Heart right ventricle (tissue), 16 donors: ENCODE results near the gene PRR30. TPM values are rescaled to one million over a fixed set of nuclear protein-coding genes. Genes with fewer than 3 reads are reported as not detected.

ENCODE experiments used
- ATAC-seq, 8 donors: fragments of 200-7000 bp; cut with Tn5 transposase; one replicate each; pipeline ENCODE4 v1.9.1; 2020; ENCODE audit warnings: mild to moderate bottlenecking in 8 of 8, moderate library complexity in 8 of 8, moderate number of reproducible peaks in 1 of 8
- DNase-seq, 2 donors: peaks; one replicate each; pipeline ENCODE4 v3.0.0-alpha.2; 2020
- H3K27ac ChIP-seq, 10 donors: fragments of 200-600 bp; sonication (generic) in 2 of 10; one replicate each; pipeline versions ENCODE4 v1.5.0 to v1.8.0; 2020 to 2022; ENCODE audit warnings: mild to moderate bottlenecking in 3 of 10
- H3K27me3 ChIP-seq, 7 donors: fragments of 200-600 bp; one replicate each; pipeline ENCODE4 v1.8.0; 2021 to 2022; ENCODE audit warnings: mild to moderate bottlenecking in 2 of 7
- H3K36me3 ChIP-seq, 9 donors: fragments of 200-600 bp; sonication (generic) in 1 of 9; one replicate each; pipeline versions ENCODE4 v1.5.0 to v1.8.0; 2020 to 2022; ENCODE audit warnings: mild to moderate bottlenecking in 2 of 9
- H3K4me1 ChIP-seq, 9 donors: fragments of 200-600 bp; sonication (generic) in 1 of 9; one replicate each; pipeline versions ENCODE4 v1.5.0 to v1.8.0; 2020 to 2022; ENCODE audit warnings: mild to moderate bottlenecking in 4 of 9
- H3K4me3 ChIP-seq, 10 donors: fragments of 200-600 bp; sonication (generic) in 2 of 10; one replicate each; pipeline versions ENCODE4 v1.5.0 to v1.8.0; 2020 to 2022; ENCODE audit warnings: mild to moderate bottlenecking in 7 of 10, moderate library complexity in 2 of 10
- H3K9me3 ChIP-seq, 11 donors: fragments of 200-600 bp in 10 of 11; sonication (generic) in 2 of 11; one replicate each; pipeline versions ENCODE4 v1.5.0 to v1.8.0; 2013 to 2022; ENCODE audit warnings: mild to moderate bottlenecking in 2 of 11, control low read depth in 1 of 11, moderate library complexity in 1 of 11
- CTCF ChIP-seq, 9 donors: fragments of 200-600 bp; sonication (generic) in 2 of 9; IDR thresholded peaks; one replicate each; pipeline versions ENCODE4 v1.5.0 to v1.8.0; 2021 to 2022; ENCODE audit warnings: antibody characterized with exemption in 9 of 9, mild to moderate bottlenecking in 5 of 9, moderate library complexity in 1 of 9
- WGBS, 2 donors: extraction: QIAGEN DNeasy Blood & Tissue Kit; methylation state at CpG; one replicate each; pipeline ENCODE4 v1.1.7; 2013; ENCODE audit warnings: inconsistent platforms in 1 of 2; 5-methylcytosine and 5-hydroxymethylcytosine counted together
- intact Hi-C, 10 donors: fragments of 100-400 bp; cut with DNase I; formaldehyde crosslinking; loops; one replicate each; pipeline versions ENCODE4 v1.11.1 to v1.14.2; 2022
- polyA plus RNA-seq, 2 donors: library from polyadenylated mRNA; stranded (reverse); fragments of 200-250 nt; gene quantifications; one replicate each; pipeline ENCODE4 v1.2.3, GENCODE V29; 2013
- total RNA-seq, 10 donors: library from RNA; stranded (reverse); fragmentation: NEBNext Ultra II Directional in 3 of 10; extraction: Animal tissue kit (Norgen Biotek cat#: 25700) in 3 of 10; gene quantifications; one replicate each; pipeline versions ENCODE4 v1.2.1 to v1.2.4, GENCODE V29; 2021 to 2023
- donor health status: Arrhythmogenic right ventricular cardiomyopathy.
- donor health status: ischemic (EF 13 %, LVEDD 7.1; RV severe dilation, severe dysfunction).
- donor health status: healthy with polysubstance abuse.
- donor health status: DM: no; HTN: yes; CAD: no.
- donor health status: DM: no; HTN: no; CAD: no.
- donor health status: ischemic (EF 25% LVEDD 6.9; RV normal size, moderate dysfunction).
- donor health status: ischemic (EF 25% LVEDD 5.7; RV mildly dilated, moderate dysfunction).
- donor health status: healthy.
- donor health status: DM: yes; HTN: yes; CAD: no.
- donor health status: Ischemic cardiomyopathy.
- donor health status: ischemic (EF 35%, LVEDD 5.7; RV mildly dilated, moderate dysfunction).
- donor health status: nonischemic (EF 11% LVEDD 7.7; RV severe dilation, severe dysfunction).
- donor health status: DM: yes; HTN: yes; CAD: no.
- donor health status: PGD.
- donor health status: ischemic (EF 29% LVEDD 5.4; RV normal size, mild dysfunction).
- donor health status: nonischemic (EF 23%, LVEDD 6.1; RV moderate dilation, normal function).

The PRR30 gene
- total and polyA plus RNA-seq, 12 donors, result not detected

DNA sequence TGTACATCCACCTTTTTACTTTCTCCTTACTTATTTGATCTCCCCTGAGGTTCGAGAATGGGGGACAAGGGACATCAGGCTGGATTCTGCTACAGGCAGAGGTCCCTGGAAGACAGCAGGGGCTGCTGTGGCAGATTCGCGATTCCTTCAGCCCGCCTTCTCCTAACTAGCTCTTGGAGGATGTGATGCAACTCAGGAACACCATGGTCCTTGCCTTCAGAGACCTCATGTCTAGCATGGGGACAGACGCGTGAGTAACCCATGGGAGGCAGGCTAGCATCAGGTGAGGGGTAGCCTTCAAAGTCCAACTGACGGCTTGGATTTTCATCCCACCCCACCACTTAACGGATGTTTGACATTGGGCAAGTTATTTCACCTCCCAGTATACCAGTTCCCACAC, 8.7 kb upstream of the PRR30 start:
- no peaks in the 10 kb centered on the region for H3K4me1 ChIP-seq
- ATAC-seq (no peak), DNase-seq (no peak)
- H3K27ac ChIP-seq, result no peak overlapping the region
- intact Hi-C loops, result no loop called here
- H3K36me3 ChIP-seq, result no peaks in the 10 kb centered on the region
- H3K27me3 ChIP-seq, result peaks cover 0 to 6% (median 0%) of the 10 kb centered on the region in 7 donors
- no peak overlapping the region for H3K4me3 ChIP-seq
- 92% methylated on average over 8 of the region's 8 CpGs for WGBS, 2 donors
- H3K9me3 ChIP-seq, result no peaks in the 10 kb centered on the region
- TF ChIP-seq CTCF (IDR thresholded peaks at IDR 0.05), result no peak

DNA sequence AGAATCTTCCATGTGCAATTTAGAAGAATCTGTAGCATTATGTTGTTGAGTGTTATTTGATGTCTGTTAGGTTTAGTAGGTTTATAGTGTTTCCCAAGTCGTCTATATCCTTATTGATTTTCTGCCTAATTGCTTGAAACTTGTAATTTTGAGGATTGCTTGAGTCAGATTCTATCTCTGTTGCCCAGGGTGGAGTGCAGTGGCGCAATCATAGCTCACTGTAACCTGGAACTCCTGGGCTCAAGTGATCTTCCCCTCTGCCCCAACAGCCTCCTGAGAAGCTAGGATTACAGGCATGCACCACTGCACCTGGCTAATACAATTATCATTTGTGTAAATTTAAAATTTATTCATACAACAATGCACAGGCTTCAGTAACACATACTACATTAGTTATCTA, 6.5 kb upstream of the PRR30 start:
- no peak for ATAC-seq
- 83 to 86% methylated on average over 2 of the region's 2 CpGs for WGBS, 2 donors
- no peak overlapping the region for H3K27ac ChIP-seq

DNA sequence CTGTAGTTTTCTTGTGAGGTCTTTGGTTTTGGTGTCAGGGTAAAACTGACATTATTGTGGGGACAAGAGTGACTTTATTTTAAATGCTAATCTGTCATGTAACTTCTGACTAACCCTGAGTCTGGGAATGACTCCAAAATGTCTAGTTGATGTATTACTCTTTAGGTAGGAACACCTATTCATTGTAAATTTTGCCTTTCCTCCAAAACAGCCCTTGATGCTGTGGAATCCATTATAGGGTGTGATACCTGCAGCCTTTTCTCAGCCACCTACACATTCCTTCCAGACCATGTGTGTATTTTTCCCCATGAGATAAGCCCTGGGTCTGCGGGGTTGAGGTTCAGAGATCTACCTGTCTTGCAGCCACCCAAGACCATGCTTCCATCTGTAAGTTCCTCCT, 4.1 kb upstream of the PRR30 start:
- no peak for TF ChIP-seq CTCF (IDR thresholded peaks at IDR 0.05)
- Histone ChIP-seq H3K4me3 (no peak overlapping the region), H3K4me1 (no peaks in the 10 kb centered on the region), H3K36me3 (no peaks in the 10 kb centered on the region), H3K9me3 (no peaks in the 10 kb centered on the region), H3K27me3 (no peaks in the 10 kb centered on the region), H3K27ac (no peak overlapping the region)
- WGBS, 2 donors, result 75 to 95% methylated on average over 1 of the region's 1 CpG
- DNase-seq (no peak), ATAC-seq (no peak)
- intact Hi-C loops, result no loop called here

More for the DNA sequence above, 6.5 kb upstream of the PRR30 start:
- TF ChIP-seq CTCF (IDR thresholded peaks at IDR 0.05), result no peak
- intact Hi-C loops, result no loop called here
- Histone ChIP-seq H3K4me1 (no peaks in the 10 kb centered on the region), H3K27me3 (peaks cover 0 to 6% (median 0%) of the 10 kb centered on the region in 7 donors), H3K9me3 (no peaks in the 10 kb centered on the region), H3K36me3 (no peaks in the 10 kb centered on the region), H3K4me3 (no peak overlapping the region)
- no peak for DNase-seq

DNA sequence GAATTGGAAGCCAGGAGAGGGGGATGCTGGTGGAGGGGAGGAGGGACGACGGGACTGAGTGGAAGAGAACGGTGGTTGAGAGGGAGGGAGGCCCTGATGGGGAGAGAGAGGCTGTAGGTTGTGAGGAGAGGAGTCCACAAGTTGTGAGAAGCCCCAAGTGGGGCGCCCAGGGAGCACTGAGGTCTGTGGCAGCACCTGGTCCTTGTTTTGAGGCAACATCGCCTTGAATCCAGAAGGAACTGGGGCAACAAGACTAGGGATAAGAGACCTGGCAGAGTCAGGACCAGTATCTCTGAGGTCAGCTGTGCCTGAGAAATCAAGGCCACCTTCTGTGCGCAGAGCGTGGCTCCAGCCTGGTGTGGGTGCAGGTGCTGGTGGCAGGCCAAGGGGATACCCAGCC, 1.1 kb downstream of the PRR30 start:
- no peaks in the 10 kb centered on the region for H3K27me3 ChIP-seq
- peaks cover 0 to 2% (median 0%) of the 10 kb centered on the region in 9 donors for H3K36me3 ChIP-seq
- no peak for ATAC-seq
- WGBS, 2 donors, result 85% methylated on average over 7 of the region's 7 CpGs
- DNase-seq, result no peak
- H3K4me3 ChIP-seq, result no peak overlapping the region
- H3K27ac ChIP-seq, result no peak overlapping the region
- H3K4me1 ChIP-seq, result peaks cover 5 to 13% (median 8%) of the 10 kb centered on the region in 9 donors
- H3K9me3 ChIP-seq, result no peaks in the 10 kb centered on the region
- no peak for TF ChIP-seq CTCF (IDR thresholded peaks at IDR 0.05)
- intact Hi-C loops, result no loop called here
